Dendritic cell treated with granulocyte-macrophage colony-stimulating factor and Interleukin-4, amounts not matched to agents 40 ng/mL and 50 ng/mL, for 4 days (primary cell): ENCODE results near the gene THSD7B.
"Not testable (repeated sequence)": the region's sequence is repeated elsewhere in the genome, so short reads cannot be mapped to it uniquely, and the experiment has no call there.

Source experiments
- H3K27ac Mint-ChIP-seq: one replicate; pipeline ENCODE4 v1.8.0; 2022; ENCODE audit warnings: mild to moderate bottlenecking, mixed read lengths
- H3K27me3 Mint-ChIP-seq: one replicate; pipeline ENCODE4 v1.8.0; 2022; ENCODE audit warnings: mild to moderate bottlenecking, mixed read lengths
- H3K36me3 Mint-ChIP-seq: one replicate; pipeline ENCODE4 v1.8.0; 2022; ENCODE audit warnings: low read depth, mixed read lengths
- H3K4me1 Mint-ChIP-seq: one replicate; pipeline ENCODE4 v1.8.0; 2022; ENCODE audit warnings: low read depth, mixed read lengths
- H3K4me3 Mint-ChIP-seq: one replicate; pipeline ENCODE4 v1.8.0; 2022; ENCODE audit warnings: mild to moderate bottlenecking, moderate library complexity, mixed read lengths
- H3K9me3 Mint-ChIP-seq: one replicate; pipeline ENCODE4 v1.8.0; 2022; ENCODE audit warnings: mixed read lengths
- intact Hi-C: fragments of 100-400 bp; cut with micrococcal nuclease; formaldehyde crosslinking; loops from one replicate; pipeline ENCODE4 v1.15.0; 2022

Gene THSD7B

DNA sequence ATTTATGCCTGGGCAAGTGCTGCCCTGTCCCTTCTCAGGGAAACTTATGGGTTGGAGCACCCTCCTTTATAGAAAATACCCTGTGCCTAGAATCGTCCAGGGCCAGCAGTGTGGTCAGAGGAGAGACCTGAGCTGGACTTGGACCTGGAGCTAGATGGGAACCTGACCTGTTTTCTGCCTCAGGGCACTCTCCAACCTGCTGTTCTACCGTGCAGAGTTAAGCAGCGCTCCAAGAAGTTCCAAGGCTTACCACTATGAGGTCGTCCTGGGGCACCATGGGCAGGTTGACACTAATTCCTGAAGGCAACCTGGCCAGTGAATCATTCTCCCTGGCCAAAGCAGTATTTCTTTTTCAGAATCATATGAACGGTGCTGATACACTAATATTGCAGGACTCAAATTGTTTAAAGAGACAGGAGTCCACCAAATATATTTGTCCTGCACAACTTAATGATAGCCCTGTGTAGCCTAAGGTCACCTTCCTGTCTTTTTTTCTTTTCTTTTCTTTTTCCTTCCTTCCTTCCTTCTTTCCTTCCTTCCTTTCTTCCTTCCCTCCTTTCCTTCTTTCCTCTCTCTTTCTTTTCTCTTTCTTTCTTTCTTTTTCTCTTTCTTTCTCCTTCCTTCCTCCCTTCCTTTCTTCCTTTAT lies 743.5 kb downstream of the THSD7B start:
- Mint-ChIP-seq H3K27ac (no peak overlapping the region), H3K4me1 (no peaks in the 10 kb centered on the region), H3K27me3 (no peaks in the 10 kb centered on the region), H3K36me3 (no peaks in the 10 kb centered on the region), H3K4me3 (no peak overlapping the region), H3K9me3 (no peaks in the 10 kb centered on the region)
- intact Hi-C loops = no loop called here

GRCh38 chr2:137511526-137511925 lies 746.2 kb downstream of the THSD7B start:
- Mint-ChIP-seq H3K27ac (no peak overlapping the region), H3K4me3 (no peak overlapping the region), H3K4me1 (no peaks in the 10 kb centered on the region), H3K36me3 (no peaks in the 10 kb centered on the region), H3K9me3 (peaks cover 5% of the 10 kb centered on the region), H3K27me3 (no peaks in the 10 kb centered on the region)
- intact Hi-C loops = no loop called here

DNA sequence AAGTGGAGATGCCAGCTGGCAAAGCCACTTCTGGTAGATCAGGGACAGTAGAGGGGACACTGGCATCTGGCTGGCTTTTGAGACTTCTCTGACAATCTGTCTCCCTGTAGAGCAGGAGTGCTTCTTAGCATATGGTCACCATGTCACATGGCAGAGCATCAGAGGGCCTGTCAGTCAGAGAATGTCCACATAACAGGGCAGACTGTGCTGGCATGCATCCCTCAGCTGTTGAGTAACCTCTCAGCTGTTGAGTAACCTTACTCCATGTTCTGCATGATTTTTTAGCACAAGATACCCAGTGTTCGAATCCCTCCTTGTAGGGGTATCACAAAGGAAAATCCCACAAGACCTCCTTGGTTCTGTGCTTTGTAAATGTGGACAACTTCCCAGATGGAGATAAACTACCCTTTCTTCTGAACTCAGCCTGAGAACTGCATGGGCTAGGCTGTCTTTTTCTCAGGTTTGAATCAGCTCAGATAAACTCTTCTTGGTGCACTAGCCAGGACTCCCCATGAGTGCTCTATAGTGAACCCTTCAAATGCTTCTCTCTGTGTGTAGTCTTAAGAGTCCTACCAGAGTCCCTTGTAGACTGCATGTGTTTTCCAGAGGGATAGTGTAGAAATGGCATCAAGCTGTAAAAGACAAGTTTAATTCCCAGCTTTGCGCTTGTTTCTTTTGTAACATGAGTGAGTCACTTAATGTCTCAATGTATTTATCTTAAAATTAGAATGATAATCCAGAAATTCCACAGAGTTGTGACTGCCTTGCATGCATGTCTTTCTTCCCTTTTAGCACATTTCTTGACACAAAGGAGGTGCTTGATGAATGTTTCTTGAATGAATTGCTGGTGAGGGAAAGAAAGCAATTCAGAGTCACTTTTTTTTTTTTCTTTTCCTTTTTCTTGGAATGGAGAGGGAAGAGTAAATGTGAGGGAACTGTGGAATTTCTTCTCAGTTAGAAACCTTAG lies 756.6 kb downstream of the THSD7B start:
- H3K4me3 Mint-ChIP-seq = no peak overlapping the region
- intact Hi-C loops = no loop called here
- no peak overlapping the region for H3K27ac Mint-ChIP-seq
- H3K27me3 Mint-ChIP-seq = no peaks in the 10 kb centered on the region
- H3K9me3 Mint-ChIP-seq = no peaks in the 10 kb centered on the region
- no peaks in the 10 kb centered on the region for H3K4me1 Mint-ChIP-seq
- no peaks in the 10 kb centered on the region for H3K36me3 Mint-ChIP-seq

DNA sequence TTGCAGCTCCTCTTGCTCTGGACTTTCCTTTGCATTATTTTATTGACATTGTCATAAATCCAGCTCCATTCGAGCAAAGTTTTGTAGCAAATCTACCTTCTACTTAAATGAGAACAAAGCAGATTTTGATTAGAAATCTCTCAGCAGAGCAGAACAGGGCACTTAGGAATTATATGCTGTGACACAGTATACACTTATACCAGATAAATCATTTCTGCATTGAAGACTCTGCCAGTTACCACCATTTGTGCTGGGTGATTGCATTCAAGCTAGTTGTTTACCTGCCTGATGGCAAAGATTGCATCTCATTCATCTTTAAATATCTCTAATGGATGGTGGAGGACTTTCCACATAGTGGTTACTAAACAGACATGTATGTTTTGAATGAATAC lies 757.3 kb downstream of the THSD7B start:
- H3K9me3 Mint-ChIP-seq = no peaks in the 10 kb centered on the region
- H3K4me3 Mint-ChIP-seq = no peak overlapping the region
- H3K27me3 Mint-ChIP-seq = no peaks in the 10 kb centered on the region
- H3K4me1 Mint-ChIP-seq = no peaks in the 10 kb centered on the region
- H3K36me3 Mint-ChIP-seq = no peaks in the 10 kb centered on the region
- intact Hi-C loops = no loop called here
- H3K27ac Mint-ChIP-seq = no peak overlapping the region

DNA sequence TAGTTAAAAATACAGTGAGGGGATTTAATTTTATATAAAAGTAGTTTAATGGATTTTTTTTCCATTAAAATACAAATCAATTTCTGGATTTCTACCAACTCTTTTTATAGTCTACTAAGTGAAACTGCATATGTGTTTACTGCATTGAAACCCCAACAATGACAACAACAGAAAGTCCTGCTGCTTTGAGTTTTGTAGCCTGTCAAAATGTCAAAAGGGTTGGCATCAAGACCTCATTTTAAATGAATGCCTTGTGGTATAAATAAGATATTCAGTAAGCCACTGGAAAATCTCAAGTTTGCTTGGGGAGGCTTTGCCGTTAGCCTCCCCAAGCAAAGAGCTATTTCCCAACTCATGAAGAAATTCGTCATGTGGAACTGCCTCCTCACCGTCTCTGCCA lies 758.6 kb downstream of the THSD7B start:
- no peaks in the 10 kb centered on the region for H3K36me3 Mint-ChIP-seq
- intact Hi-C loops = no loop called here
- peaks cover under 1% of the 10 kb centered on the region for H3K9me3 Mint-ChIP-seq
- no peak overlapping the region for H3K4me3 Mint-ChIP-seq
- H3K4me1 Mint-ChIP-seq = no peaks in the 10 kb centered on the region
- no peaks in the 10 kb centered on the region for H3K27me3 Mint-ChIP-seq
- no peak overlapping the region for H3K27ac Mint-ChIP-seq

DNA sequence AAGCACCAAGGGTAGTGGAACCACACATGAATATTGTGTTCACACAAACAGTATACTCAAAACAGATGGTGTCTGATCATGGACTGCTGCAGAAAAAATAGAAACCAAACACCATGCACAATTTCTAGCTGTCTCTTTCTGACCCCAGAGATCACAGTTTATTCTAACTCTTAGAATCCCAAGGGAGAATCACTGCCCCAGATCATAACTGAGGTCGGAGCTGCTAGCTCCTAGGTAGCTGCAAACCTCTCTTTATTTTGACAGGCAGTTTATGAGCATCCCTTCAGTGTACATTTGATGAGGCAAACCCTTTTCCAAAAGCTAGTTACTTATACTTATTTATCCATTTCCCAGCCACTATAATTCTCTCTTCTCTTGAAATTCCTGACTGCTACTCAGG lies 759.8 kb downstream of the THSD7B start:
- intact Hi-C loops = no loop called here
- Mint-ChIP-seq H3K4me3 (no peak overlapping the region), H3K4me1 (no peaks in the 10 kb centered on the region), H3K9me3 (peaks cover 9% of the 10 kb centered on the region), H3K27me3 (no peaks in the 10 kb centered on the region), H3K27ac (no peak overlapping the region), H3K36me3 (no peaks in the 10 kb centered on the region)

DNA sequence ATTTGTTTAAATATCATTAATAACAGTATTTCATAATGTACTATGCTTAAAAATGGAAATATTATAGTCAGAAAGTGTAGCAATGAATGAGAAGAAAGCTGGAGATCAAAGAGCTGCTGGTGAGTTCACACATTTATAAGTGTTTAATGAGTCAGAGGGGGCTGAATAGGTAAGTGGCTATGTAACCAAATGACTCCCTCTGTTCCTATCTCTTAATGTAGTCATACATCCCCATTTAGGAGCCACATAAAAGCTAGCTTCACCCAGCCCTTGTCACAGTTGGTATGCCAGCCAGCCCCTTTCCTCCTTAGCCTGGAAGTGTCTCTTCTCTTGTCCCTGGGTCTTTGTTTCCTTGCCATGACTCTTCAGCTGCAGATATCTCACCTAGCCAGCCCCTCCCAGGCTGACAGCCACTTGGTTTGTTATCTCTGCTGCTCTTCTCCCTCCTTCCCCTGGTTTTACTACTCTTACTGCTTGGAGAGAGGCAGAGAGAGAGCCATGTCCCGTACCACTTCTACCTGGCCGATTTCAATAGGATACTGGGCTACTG lies 760.4 kb downstream of the THSD7B start:
- Mint-ChIP-seq H3K9me3 (peaks cover 9% of the 10 kb centered on the region), H3K36me3 (no peaks in the 10 kb centered on the region), H3K4me1 (no peaks in the 10 kb centered on the region), H3K27me3 (no peaks in the 10 kb centered on the region), H3K4me3 (no peak overlapping the region), H3K27ac (no peak overlapping the region)
- intact Hi-C loops = no loop called here

DNA sequence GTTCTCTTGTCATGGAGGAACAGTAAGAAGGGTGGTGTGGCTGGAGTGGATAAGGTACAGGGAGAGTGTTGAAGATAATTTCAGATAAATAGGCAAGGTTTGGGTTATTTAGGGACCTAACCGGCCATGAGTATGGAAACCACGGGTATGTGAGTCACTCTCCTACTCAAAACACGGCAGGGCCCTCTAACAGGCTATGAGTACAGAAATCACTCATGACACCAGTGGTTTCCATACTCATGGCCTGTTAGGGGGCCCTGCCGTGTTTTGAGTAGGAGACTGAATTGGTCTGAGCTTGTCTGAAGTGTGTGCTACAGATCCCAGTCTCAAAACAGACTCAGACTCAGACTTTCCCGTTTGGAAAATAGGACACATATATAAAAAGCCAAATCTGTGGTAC lies 770.6 kb downstream of the THSD7B start:
- Mint-ChIP-seq H3K4me1 (no peaks in the 10 kb centered on the region), H3K27me3 (no peaks in the 10 kb centered on the region), H3K4me3 (no peak overlapping the region), H3K36me3 (no peaks in the 10 kb centered on the region), H3K9me3 (no peaks in the 10 kb centered on the region), H3K27ac (no peak overlapping the region)
- intact Hi-C loops = no loop called here

- no peaks in the 10 kb centered on the region for H3K4me1 Mint-ChIP-seq
- H3K4me3 Mint-ChIP-seq = no peak overlapping the region
- peaks cover 10% of the 10 kb centered on the region for H3K9me3 Mint-ChIP-seq
- no peak overlapping the region for H3K27ac Mint-ChIP-seq
- H3K27me3 Mint-ChIP-seq = no peaks in the 10 kb centered on the region
- intact Hi-C loops = no loop called here
- no peaks in the 10 kb centered on the region for H3K36me3 Mint-ChIP-seq
Observed at GRCh38 chr2:137539336-137539735, 774.0 kb downstream of the THSD7B start.

- intact Hi-C loops = no loop called here
- Mint-ChIP-seq H3K36me3 (no peaks in the 10 kb centered on the region), H3K4me1 (no peaks in the 10 kb centered on the region), H3K27me3 (no peaks in the 10 kb centered on the region), H3K9me3 (peaks cover 7% of the 10 kb centered on the region), H3K4me3 (no peak overlapping the region), H3K27ac (no peak overlapping the region)
Observed at GRCh38 chr2:137547842-137548241, 782.5 kb downstream of the THSD7B start.

DNA sequence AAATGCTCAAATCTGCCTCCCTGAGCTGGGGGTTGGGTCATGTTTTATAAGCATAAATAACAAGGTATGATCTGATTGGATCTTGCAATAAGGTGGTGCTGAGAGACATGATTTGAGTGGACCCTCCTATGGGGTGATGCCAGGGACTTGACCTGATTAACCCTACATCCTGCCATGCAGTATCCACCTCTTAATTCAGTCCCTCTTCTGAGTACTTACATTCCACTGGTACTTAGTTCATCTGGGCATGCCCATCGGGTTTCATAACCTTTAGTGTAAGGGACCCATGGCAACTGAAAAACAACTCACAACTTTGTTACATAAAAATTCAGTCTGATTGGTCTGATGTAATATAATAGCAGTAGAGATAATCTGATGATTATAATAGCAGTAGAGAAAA lies 801.0 kb downstream of the THSD7B start:
- intact Hi-C loops = no loop called here
- Mint-ChIP-seq H3K27ac (no peak overlapping the region), H3K9me3 (peaks cover 25% of the 10 kb centered on the region), H3K4me1 (no peaks in the 10 kb centered on the region), H3K27me3 (no peaks in the 10 kb centered on the region), H3K4me3 (no peak overlapping the region), H3K36me3 (no peaks in the 10 kb centered on the region)

DNA sequence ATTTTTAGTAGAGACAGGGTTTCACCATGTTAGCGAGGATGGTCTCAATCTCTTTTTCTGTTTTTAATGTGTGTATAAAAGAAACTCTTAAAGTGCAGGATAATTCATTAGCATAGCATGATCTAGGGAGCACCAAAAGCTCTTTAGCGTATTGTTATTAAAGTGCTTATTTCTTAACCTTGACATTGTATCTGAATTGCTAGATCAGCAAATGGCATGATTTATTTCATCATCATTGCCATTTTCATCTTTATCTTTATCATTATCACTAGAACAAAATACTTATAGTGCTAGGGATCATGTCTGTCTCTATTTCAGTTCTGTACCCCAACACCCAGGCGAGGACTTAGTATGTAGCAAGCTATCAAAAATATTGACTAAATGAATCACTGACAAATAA lies 805.1 kb downstream of the THSD7B start:
- H3K4me1 Mint-ChIP-seq = no peaks in the 10 kb centered on the region
- intact Hi-C loops = no loop called here
- H3K36me3 Mint-ChIP-seq = no peaks in the 10 kb centered on the region
- H3K9me3 Mint-ChIP-seq = peaks cover 25% of the 10 kb centered on the region
- H3K27ac Mint-ChIP-seq = no peak overlapping the region
- no peak overlapping the region for H3K4me3 Mint-ChIP-seq
- no peaks in the 10 kb centered on the region for H3K27me3 Mint-ChIP-seq

- H3K9me3 Mint-ChIP-seq = peaks cover 44% of the 10 kb centered on the region
- H3K27ac Mint-ChIP-seq, H3K4me1 Mint-ChIP-seq, H3K27me3 Mint-ChIP-seq, H3K36me3 Mint-ChIP-seq, H3K4me3 Mint-ChIP-seq, intact Hi-C loops: not testable (repeated sequence)
Observed at GRCh38 chr2:137587834-137588233, 822.5 kb downstream of the THSD7B start.

GRCh38 chr2:137588578-137588977 lies 823.2 kb downstream of the THSD7B start:
- H3K4me3 Mint-ChIP-seq, H3K36me3 Mint-ChIP-seq, H3K27ac Mint-ChIP-seq, H3K4me1 Mint-ChIP-seq, intact Hi-C loops, H3K27me3 Mint-ChIP-seq: not testable (repeated sequence)
- H3K9me3 Mint-ChIP-seq = peaks cover 44% of the 10 kb centered on the region
